Measurements from ENCODE around the gene SSTR3. TPM values are rescaled to one million over a fixed set of nuclear protein-coding genes. Genes with fewer than 3 reads are reported as not detected.

Gene SSTR3
- total and polyA plus RNA-seq, 2 of the 4 experiments (the other 2 are of a cell fraction), result under 0.01 to 0.07 TPM

DNA sequence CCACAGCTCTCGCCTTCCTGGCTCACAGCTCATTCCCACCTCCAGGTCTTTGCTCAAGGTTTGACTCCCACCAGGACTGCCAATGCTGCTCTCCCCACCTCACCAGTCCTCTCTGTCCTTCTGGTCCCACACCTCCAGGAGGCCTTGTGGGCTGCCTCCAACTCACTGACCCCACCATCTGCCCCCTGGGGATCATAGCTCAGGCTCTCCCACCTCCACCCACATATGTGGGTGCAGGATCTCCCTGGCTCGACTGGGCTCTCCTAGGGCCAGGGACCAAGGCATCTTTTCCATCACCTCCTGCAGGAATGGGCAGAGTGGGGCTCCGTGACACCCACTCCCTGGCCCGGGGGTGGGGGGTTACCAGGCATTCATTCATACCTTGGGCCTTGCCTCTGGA is 13.8 kb upstream of the SSTR3 start:
- Histone ChIP-seq H4K8ac (ENCODE audit: low read depth in 2 of 2, low read length in 2 of 2) (no peak overlapping the region), H3K9ac (ENCODE audit: low read depth, low read length) (no peak overlapping the region), H2AFZ (replicated peaks; ENCODE audit: low read length, poor library complexity) (no peak overlapping the region), H4K91ac (ENCODE audit: insufficient read depth, low read depth, low read length) (no peak overlapping the region), H3K4me2 (ENCODE audit: low read depth, low read length) (no peak overlapping the region), H2AK5ac (ENCODE audit: low read depth, low read length) (no peak overlapping the region), H3K79me1 (ENCODE audit: low read depth in 1 of 2, low read length in 2 of 2) (peaks cover 0 to 7% of the 10 kb centered on the region in 2 experiments; a peak in 1 of 4 replicates), H3K18ac (ENCODE audit: low read depth, low read length) (no peak overlapping the region), H3K14ac (replicated peaks; ENCODE audit: low read depth, low read length) (no peak overlapping the region), H3K27ac (ENCODE audit: insufficient read depth, low read length) (no peak overlapping the region), H2BK5ac (ENCODE audit: low read depth, low read length, poor library complexity, severe bottlenecking) (no peak overlapping the region), H3K4me3 (ENCODE audit: insufficient read depth, low read depth, low read length) (no peak overlapping the region), H4K20me1 (ENCODE audit: insufficient read depth, low read length) (peaks cover 7% of the 10 kb centered on the region), H3K23ac (ENCODE audit: low read depth, low read length) (no peak overlapping the region), H3K56ac (ENCODE audit: extremely low read depth, insufficient read depth, low read length) (no peak overlapping the region), H3K27me3 (ENCODE audit: control insufficient read depth, insufficient read depth, low read length) (peaks cover 1% of the 10 kb centered on the region; the same call in 1 of the 2 replicates), H3K4ac (ENCODE audit: low read depth, low read length) (no peak overlapping the region), H3K9me3 (ENCODE audit: control insufficient read depth, insufficient read depth, low read length) (peaks cover 6% of the 10 kb centered on the region), H2BK20ac (ENCODE audit: low read depth, low read length) (no peak overlapping the region), H2AK9ac (replicated peaks; ENCODE audit: low read depth, low read length, poor library complexity) (no peak overlapping the region), H4K5ac (ENCODE audit: low read depth, low read length) (no peak overlapping the region), H3K9me1 (ENCODE audit: insufficient read depth, low read length) (peaks cover 15% of the 10 kb centered on the region), H2BK15ac (ENCODE audit: low read depth, low read length) (no peak overlapping the region), H3K36me3 (ENCODE audit: control insufficient read depth, insufficient read depth, low read length) (no peaks in the 10 kb centered on the region), H2BK120ac (ENCODE audit: low read depth, low read length) (no peak overlapping the region), H3K4me1 (ENCODE audit: control insufficient read depth, insufficient read depth, low read length) (peaks cover 22% of the 10 kb centered on the region)
- in situ Hi-C loops (cut with MboI; ENCODE audit: low sequenced_read_pairs) (no loop called here), intact Hi-C loops (cut with micrococcal nuclease) (no loop called here), dilution Hi-C loops (cut with HindIII; ENCODE audit: low sequenced_read_pairs, unreplicated experiment) (no loop called here)
- WGBS, 2 experiments (ENCODE audit: extremely low coverage in 2 of 2, insufficient read length in 1 of 2), result no CpG with 5 or more reads among the region's 4 CpGs
- ChIA-PET POLR2A (ENCODE audit: unreplicated experiment) (no interaction called here), CTCF (no interaction called here)
- BruUV-seq (replicated peaks), result no TSS peak
- no peak for TF ChIP-seq SMC3 (IDR thresholded peaks at IDR 0.05; ENCODE audit: low read depth, low read length)
- no peak for TF ChIP-seq FOS (IDR thresholded peaks at IDR 0.05; ENCODE audit: low read depth, low read length)
- TF ChIP-seq POLR2A (IDR thresholded peaks at IDR 0.05; ENCODE audit: low read depth, low read length), result no peak
- TF ChIP-seq, protein P1, sequence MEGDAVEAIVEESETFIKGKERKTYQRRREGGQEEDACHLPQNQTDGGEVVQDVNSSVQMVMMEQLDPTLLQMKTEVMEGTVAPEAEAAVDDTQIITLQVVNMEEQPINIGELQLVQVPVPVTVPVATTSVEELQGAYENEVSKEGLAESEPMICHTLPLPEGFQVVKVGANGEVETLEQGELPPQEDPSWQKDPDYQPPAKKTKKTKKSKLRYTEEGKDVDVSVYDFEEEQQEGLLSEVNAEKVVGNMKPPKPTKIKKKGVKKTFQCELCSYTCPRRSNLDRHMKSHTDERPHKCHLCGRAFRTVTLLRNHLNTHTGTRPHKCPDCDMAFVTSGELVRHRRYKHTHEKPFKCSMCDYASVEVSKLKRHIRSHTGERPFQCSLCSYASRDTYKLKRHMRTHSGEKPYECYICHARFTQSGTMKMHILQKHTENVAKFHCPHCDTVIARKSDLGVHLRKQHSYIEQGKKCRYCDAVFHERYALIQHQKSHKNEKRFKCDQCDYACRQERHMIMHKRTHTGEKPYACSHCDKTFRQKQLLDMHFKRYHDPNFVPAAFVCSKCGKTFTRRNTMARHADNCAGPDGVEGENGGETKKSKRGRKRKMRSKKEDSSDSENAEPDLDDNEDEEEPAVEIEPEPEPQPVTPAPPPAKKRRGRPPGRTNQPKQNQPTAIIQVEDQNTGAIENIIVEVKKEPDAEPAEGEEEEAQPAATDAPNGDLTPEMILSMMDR (conservative IDR thresholded peaks at IDR 0.05; ENCODE audit: low read depth, low read length), result no peak
- TF ChIP-seq, protein P2, sequence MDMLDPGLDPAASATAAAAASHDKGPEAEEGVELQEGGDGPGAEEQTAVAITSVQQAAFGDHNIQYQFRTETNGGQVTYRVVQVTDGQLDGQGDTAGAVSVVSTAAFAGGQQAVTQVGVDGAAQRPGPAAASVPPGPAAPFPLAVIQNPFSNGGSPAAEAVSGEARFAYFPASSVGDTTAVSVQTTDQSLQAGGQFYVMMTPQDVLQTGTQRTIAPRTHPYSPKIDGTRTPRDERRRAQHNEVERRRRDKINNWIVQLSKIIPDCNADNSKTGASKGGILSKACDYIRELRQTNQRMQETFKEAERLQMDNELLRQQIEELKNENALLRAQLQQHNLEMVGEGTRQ (IDR thresholded peaks at IDR 0.05; ENCODE audit: low read depth, low read length), result no peak
- TF ChIP-seq NFE2L2 (IDR thresholded peaks at IDR 0.05; ENCODE audit: low read depth, low read length), result no peak
- no peak for TF ChIP-seq MAFK (IDR thresholded peaks at IDR 0.05; ENCODE audit: low read depth, low read length)
- DNase-seq (no peak), ATAC-seq (ENCODE audit: low read depth) (no peak)
